K562 (cell line): ENCODE measurements around the gene ACADVL. TPM values are rescaled to one million over a fixed set of nuclear protein-coding genes. Genes with fewer than 3 reads are reported as not detected.

Experiments
- CREB1 ChIP-seq, 2 experiments: sonication (generic) in 1 of 2; formaldehyde crosslinking in 1 of 2; IDR thresholded peaks; 2 replicates each; pipeline versions ENCODE4 v1.6.1 to v1.8.0; 2012 to 2022; ENCODE audit warnings: inconsistent platforms in 1 of 2, mild to moderate bottlenecking in 1 of 2, missing genetic modification reagents in 1 of 2, moderate library complexity in 1 of 2
- CTBP1 ChIP-seq: fragments of 450-650 bp; IDR thresholded peaks from 2 replicates; pipeline ENCODE4 v1.6.1; 2016; ENCODE audit warnings: borderline replicate concordance
- ELK3 ChIP-seq: fragments of 450-650 bp; formaldehyde crosslinking; IDR thresholded peaks from 2 replicates; pipeline ENCODE4 v1.4.0; 2020; ENCODE audit warnings: mild to moderate bottlenecking
- GABPB2 ChIP-seq: fragments of 250-450 bp; sonication (Bioruptor Pico); conservative IDR thresholded peaks from 2 replicates; pipeline ENCODE4 v1.5.1; 2021; ENCODE audit warnings: mild to moderate bottlenecking
- RBBP5 ChIP-seq: fragments of 200-600 bp; sonication (generic); IDR thresholded peaks from 2 replicates; pipeline ENCODE4 v1.6.1; 2012; ENCODE audit warnings: borderline replicate concordance, mild to moderate bottlenecking, low read length, control low read depth, inconsistent platforms; ENCODE audit not compliant: insufficient read depth, poor library complexity, severe bottlenecking
- RBM39 ChIP-seq: fragments of 200-400 bp; formaldehyde crosslinking; optimal IDR thresholded peaks from 2 replicates; pipeline ENCODE3; 2018; ENCODE audit warnings: low read depth, low read length
- SNRNP70 ChIP-seq: fragments of 200-400 bp; formaldehyde crosslinking; optimal IDR thresholded peaks from 2 replicates; pipeline ENCODE3; 2017; ENCODE audit warnings: low read depth, low read length
- TARDBP ChIP-seq: fragments of 450-650 bp; IDR thresholded peaks from 2 replicates; pipeline ENCODE4 v1.6.1; 2016
- TEAD2 ChIP-seq: fragments of 450-650 bp; IDR thresholded peaks from 2 replicates; pipeline ENCODE4 v1.6.1; 2016; ENCODE audit warnings: missing genetic modification characterization, control low read depth, missing compliant biosample characterization
- TRIM28 ChIP-seq: fragments of 450-650 bp; IDR thresholded peaks from 2 replicates; pipeline ENCODE4 v1.6.1; 2017
- XRCC3 ChIP-seq: fragments of 450-650 bp; IDR thresholded peaks from 2 replicates; pipeline ENCODE4 v1.6.1; 2017; ENCODE audit warnings: mild to moderate bottlenecking, moderate library complexity
- ZFX ChIP-seq: sonication (generic); formaldehyde crosslinking; IDR thresholded peaks from 2 replicates; pipeline ENCODE4 v1.8.0; 2022; ENCODE audit warnings: mild to moderate bottlenecking, missing genetic modification reagents, moderate library complexity
- ZNF184 ChIP-seq: sonication (generic); formaldehyde crosslinking; IDR thresholded peaks from 2 replicates; pipeline ENCODE4 v1.5.0; 2020; ENCODE audit warnings: missing genetic modification reagents
- ZNF212 ChIP-seq: fragments of 450-650 bp; formaldehyde crosslinking; IDR thresholded peaks from 2 replicates; pipeline ENCODE4 v1.4.0; 2020; ENCODE audit warnings: mild to moderate bottlenecking
- ZNF407 ChIP-seq: fragments of 450-650 bp; IDR thresholded peaks from 2 replicates; pipeline ENCODE4 v1.6.1; 2016; ENCODE audit warnings: low read depth
- ZNF668 ChIP-seq: fragments of 250-450 bp; sonication (Bioruptor Pico); IDR thresholded peaks from 2 replicates; pipeline ENCODE4 v1.8.0; 2022; ENCODE audit warnings: mild to moderate bottlenecking, inconsistent platforms
- polyA plus RNA-seq, 8 experiments: library from polyadenylated mRNA; depleted of rRNA in 4 of 8; stranded (reverse) in 5 of 8; unstranded in 3 of 8; fragments of >200 nt; fragmentation: Nextera tagmentation in 2 of 8; fragmentation: Illumina TruSeq in 1 of 8; extraction: Ambion mirVana in 2 of 8; extraction: Trizol in 1 of 8; gene quantifications; 2 replicates each; pipeline versions ENCODE4 v1.2.1 to v1.2.3, GENCODE V29; 2011 to 2014; ENCODE audit warnings: inconsistent platforms in 1 of 8, missing spikeins in 1 of 8
- total RNA-seq, 7 experiments: library from RNA; depleted of rRNA in 6 of 7; stranded (reverse); fragments of >200 nt in 6 of 7; fragmentation: Illumina TruSeq in 2 of 7; extraction: Trizol in 2 of 7; gene quantifications; 2 replicates each; pipeline versions ENCODE4 v1.2.1 to v1.2.3, GENCODE V29; 2011 to 2021; ENCODE audit warnings: low replicate concordance in 1 of 7

ACADVL gene
- total and polyA plus RNA-seq, 9 of the 15 experiments (the other 6 are each of a cell fraction or from before 2014, with no cell fraction given) = 25.5 to 449 (median 214) TPM

GRCh38 chr17:7219812-7220592 is at the start of gene ACADVL, which contains the start of gene DLG4 (continued):
- TF ChIP-seq CREB1 (IDR thresholded peaks at IDR 0.05) (0 out of 2 replicates have a peak, but pooled peaks have one; percentile 33), CREB1 (CRISPR knock-in tag; IDR thresholded peaks at IDR 0.05) (peak; percentile 47; the same call in 1 of the 2 replicates), ZNF407 (no peak), ZFX (CRISPR knock-in tag) (peak; percentile 58), TRIM28 (no peak), ZNF212 (CRISPR knock-in tag) (peak; percentile 47; the same call in 1 of the 2 replicates), XRCC3 (no peak), SNRNP70 (no peak), TEAD2 (tag) (no peak), ELK3 (CRISPR knock-in tag) (no peak), TARDBP (no peak), RBM39 (no peak), ZNF184 (CRISPR knock-in tag) (no peak), CTBP1 (no peak), GABPB2 (CRISPR knock-in tag) (no peak), ZNF668 (CRISPR knock-in tag) (no peak), RBBP5 (peak; percentile 54)
